ENCODE data around the gene NDUFS8.

The NDUFS8 gene

DNA sequence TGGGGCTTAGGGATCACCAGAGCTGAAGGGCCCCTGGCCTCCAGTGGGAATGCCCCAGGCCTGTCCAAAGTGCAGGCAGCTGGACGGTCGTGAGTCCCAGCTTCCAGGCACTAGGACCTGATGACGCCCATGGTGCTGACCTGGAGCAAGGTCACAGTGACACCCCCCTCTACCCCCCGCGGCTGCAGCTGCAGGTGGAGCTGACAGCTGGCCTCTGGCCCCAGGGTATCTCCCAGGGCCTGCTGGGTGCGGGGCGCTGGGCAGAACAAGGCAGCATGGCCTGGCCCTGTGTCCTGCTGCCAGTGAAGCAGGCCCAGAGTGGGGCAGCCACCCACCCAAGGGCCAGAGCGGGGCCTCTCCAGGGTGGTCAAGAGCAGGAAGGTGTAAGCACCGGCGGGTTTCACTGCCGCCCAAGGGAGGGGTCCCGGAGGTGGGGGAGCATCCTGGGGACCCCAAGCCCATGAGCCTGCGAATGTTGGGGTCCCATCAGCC, 7.8 kb downstream of the NDUFS8 start:
- DNase-seq, result no peak

GRCh38 chr11:68038718-68039525, 8.4 kb downstream of the NDUFS8 start, which contains the start of gene TCIRG1:
TCIRG1 (plus strand) TSS chr11:68039025; CDS start chr11:68041272, 2,247 bp downstream.
- DNase-seq, result peak; percentile 93

GRCh38 chr11:68039526-68040086, 9.1 kb downstream of the NDUFS8 start:
- peak; percentile 24 for DNase-seq

- peak; percentile 77 for DNase-seq
These were observed 9.8 kb downstream of the NDUFS8 start for GRCh38 chr11:68040101-68040956.

- no peak for DNase-seq
These were observed 10.6 kb downstream of the NDUFS8 start for GRCh38 chr11:68040957-68041591.

DNA sequence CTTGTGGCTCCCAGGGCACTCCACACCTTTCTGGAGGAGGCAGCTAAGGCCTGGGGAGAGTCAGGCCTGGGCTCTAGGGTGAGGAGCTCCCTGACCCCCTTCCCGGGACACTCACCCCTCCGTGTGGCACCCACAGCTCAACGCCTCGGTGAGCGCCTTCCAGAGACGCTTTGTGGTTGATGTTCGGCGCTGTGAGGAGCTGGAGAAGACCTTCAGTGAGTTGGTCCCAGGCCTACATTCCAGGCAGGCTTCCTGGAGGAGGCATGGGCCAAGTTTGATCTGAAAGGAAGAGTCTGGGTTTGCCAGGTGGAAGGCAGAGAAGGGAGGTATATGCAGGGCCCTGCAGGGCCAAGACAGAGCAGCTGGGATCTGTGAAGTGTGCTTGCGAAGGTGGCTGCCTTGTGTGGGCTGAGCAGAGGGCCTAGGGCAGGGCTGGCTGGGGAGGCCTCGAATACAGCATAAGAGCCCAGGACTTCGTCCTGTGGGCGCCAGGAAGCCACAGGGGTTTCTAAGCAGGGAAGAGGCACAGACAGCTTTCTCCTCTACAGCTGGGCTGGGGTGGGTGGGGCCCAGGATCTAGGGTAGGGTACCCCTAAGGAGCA, 11.2 kb downstream of the NDUFS8 start:
- no peak for DNase-seq

DNA sequence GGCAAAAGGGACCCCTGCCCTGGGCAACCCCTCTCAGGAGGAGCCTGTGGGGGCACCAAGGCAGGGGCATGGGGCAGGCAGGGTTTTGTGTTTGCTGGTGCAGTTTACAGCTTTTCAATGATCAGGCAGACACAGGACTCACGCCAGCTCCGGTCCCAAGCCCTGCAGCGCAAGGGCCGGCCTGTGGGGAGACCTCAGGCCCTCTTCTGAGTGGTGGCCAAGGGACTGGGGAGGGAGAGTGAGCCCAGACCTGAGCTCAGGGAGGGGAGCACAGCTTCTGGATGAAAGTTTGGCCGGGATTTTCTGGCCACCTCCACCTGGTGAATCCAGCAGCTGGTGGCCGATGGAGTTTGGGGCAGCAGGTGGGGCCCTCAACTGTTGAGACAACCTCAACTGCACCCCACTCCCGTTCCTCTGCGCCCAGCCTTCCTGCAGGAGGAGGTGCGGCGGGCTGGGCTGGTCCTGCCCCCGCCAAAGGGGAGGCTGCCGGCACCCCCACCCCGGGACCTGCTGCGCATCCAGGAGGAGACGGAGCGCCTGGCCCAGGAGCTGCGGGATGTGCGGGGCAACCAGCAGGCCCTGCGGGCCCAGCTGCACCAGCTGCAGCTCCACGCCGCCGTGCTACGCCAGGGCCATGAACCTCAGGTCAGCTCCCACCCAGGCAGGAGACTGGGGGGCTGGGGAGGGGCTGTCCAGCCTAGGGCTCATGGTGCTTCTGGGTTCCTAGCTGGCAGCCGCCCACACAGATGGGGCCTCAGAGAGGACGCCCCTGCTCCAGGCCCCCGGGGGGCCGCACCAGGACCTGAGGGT, 11.9 kb downstream of the NDUFS8 start:
- no peak for DNase-seq

- no peak for DNase-seq
These were observed 12.5 kb downstream of the NDUFS8 start for GRCh38 chr11:68043029-68043348.

DNA sequence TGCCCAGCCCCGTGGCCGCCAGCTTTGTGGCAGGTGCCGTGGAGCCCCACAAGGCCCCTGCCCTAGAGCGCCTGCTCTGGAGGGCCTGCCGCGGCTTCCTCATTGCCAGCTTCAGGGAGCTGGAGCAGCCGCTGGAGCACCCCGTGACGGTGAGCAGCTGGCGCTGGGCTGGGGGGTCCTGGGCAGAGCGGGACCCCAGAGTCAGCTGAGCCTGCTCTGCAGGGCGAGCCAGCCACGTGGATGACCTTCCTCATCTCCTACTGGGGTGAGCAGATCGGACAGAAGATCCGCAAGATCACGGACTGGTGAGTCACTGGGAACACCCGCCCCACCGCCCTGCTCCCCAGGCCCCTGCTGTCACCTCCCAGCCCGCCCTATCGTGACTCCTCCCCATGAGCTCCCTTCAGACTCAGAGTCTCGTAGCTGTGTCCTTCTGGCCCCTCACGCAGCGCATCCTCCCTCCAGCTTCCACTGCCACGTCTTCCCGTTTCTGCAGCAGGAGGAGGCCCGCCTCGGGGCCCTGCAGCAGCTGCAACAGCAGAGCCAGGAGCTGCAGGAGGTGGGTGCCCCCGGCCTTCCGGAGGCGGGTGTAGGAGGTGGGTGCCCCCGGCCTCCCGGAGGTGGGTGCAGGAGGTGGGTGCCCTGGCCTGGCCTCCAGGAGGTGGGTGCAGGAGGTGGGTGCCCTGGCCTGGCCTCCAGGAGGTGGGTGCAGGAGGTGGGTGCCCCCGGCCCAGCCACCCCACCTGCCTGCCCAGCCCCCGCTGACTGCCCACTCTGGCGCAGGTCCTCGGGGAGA, 13.1 kb downstream of the NDUFS8 start:
- DNase-seq, result peak; percentile 40

- DNase-seq, result no peak
These were observed 13.8 kb downstream of the NDUFS8 start for GRCh38 chr11:68044145-68044813.

DNA sequence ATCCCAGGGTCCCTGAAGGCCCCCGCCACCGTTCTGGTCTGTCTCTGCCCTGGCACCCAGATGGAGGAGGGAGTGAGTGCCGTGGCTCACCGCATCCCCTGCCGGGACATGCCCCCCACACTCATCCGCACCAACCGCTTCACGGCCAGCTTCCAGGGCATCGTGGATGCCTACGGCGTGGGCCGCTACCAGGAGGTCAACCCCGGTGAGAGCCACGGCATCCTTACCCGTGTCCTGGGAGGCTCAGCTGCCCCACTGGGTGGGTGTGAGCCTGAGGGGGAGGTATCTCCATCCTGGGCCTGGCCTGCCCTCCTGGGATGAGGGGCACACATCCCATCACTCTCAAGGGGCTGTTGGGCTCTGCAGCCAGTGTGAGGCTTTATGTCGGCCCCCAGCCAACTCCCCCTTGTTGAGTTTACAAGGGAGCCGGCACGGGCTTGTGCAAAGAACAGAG, 14.4 kb downstream of the NDUFS8 start:
- no peak for DNase-seq

DNA sequence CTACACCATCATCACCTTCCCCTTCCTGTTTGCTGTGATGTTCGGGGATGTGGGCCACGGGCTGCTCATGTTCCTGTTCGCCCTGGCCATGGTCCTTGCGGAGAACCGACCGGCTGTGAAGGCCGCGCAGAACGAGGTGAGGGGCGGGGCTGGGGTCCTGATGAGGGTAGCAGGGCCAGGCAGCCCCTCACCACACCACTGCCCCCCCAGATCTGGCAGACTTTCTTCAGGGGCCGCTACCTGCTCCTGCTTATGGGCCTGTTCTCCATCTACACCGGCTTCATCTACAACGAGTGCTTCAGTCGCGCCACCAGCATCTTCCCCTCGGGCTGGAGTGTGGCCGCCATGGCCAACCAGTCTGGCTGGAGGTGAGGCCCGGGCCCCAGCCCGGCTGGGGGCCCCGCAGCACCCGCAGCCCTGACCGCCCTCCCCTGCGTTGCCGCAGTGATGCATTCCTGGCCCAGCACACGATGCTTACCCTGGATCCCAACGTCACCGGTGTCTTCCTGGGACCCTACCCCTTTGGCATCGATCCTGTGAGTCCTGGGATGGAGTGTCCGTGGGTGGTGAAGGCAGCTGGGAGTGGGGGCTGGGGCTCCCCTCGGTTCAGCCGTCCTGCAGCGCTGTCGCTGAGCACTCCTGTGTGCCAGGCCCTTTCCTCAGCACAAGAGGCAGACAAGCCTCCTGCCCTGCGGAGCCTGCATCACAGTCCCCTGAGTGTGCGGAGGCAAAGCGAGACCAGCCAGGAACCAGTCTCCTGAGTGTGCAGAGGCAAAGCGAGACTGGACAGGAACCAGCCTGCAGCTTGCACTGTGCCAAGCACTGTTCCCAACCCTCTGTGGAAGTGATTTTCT, 17.2 kb downstream of the NDUFS8 start:
- DNase-seq, result no peak

DNA sequence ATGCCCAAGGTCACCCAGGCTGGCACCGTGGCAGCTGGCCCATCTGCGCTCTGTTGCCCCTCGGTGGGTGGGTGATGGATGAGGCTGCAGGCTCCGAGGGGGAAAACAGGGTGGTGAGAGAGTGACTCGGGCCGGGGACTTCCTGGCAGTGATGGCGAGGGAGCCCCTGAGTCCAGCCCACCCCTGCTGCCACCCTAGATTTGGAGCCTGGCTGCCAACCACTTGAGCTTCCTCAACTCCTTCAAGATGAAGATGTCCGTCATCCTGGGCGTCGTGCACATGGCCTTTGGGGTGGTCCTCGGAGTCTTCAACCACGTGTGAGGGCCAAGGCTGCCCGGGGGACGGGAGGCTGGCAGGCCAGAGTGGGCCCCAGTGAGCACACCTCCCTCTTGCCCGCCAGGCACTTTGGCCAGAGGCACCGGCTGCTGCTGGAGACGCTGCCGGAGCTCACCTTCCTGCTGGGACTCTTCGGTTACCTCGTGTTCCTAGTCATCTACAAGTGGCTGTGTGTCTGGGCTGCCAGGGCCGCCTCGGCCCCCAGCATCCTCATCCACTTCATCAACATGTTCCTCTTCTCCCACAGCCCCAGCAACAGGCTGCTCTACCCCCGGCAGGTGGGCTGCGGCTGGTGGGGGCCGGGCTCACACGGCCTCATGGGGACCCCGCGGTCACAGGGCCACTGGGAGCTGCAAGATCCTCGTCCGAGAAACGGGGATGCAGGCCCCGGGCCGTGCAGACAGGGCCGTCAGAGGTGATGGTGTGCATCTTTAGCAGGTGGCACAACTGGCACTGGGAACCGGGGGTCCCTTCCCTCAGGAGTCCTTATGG, 18.4 kb downstream of the NDUFS8 start:
- no peak for DNase-seq

DNA sequence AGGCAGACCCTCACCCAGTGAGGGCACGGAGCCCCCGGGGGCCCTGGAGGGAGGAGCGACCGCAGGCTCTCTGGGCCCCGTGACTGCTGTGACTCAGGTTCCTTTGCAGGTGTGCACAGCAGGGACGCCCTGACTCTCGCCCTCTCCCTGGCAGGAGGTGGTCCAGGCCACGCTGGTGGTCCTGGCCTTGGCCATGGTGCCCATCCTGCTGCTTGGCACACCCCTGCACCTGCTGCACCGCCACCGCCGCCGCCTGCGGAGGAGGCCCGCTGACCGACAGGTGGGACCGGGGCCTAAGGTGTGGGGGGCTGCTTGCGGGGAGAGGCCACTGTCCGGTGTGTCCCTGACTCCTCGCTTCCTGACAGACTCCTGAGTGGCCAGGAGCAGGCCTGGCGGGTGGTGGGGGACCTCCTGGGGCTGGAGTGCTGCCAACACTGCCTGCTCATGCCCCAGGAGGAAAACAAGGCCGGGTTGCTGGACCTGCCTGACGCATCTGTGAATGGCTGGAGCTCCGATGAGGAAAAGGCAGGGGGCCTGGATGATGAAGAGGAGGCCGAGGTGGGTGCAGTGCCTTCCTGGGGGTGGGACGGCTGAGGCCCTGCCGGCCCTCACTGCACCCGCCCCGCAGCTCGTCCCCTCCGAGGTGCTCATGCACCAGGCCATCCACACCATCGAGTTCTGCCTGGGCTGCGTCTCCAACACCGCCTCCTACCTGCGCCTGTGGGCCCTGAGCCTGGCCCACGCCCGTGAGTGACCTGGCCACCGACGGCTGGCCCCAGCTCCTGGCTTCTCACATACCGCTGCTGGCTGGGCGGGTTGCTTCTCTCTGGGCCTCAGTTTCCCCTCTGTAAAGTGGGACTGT, 19.3 kb downstream of the NDUFS8 start:
- no peak for DNase-seq

- DNase-seq, result no peak
These were observed 19.9 kb downstream of the NDUFS8 start for GRCh38 chr11:68050371-68050841.

DNA sequence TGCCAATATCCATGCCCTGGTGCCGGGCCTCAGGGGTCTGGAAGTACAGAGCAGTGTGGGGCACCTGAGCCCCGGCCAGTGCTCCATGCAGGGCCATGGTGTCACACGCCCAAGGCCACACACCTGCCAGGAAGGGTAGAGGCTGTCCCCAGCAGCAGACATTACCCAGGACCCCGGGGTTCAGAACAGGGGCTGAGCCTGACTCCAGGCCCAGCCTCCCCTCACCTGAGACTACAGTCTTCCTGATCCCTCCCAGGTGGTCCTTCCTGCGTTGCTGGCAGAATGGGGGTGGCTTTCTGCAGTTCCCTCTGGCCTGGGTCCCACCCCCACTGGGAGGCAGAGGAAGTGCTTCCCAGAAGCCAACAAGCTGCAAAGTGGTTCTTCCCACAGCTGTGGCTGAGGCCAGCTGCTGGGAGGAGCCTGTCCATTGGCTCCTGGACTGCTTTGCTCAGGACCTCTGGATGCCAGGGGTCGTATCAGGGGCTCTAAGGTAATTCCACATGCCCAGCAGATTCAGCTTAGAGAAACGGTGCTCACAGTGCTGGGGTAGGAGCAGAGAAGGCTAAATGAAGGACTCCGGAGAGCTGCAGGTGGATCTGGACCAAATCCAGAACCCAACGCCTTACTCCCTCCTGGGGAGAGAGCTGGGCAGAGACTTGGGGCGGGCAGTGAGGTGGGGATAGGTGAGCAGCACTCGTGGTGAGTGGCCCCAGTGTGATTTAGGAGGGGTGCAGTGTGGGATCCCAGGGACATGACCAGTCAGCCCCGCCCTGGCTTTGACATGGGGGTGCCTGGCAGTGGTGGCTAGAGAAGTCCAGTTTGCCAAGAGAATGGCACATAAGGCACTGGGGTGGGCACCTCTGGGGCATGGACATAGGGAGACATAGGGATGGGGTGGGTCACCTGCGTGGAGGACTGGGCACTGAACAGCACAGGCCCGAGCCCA, 21.0 kb downstream of the NDUFS8 start:
- DNase-seq, result no peak

All from suppressor macrophage treated with lipopolysaccharide for 4 hours (primary cell).